ENCODE results near the gene GLCCI1.

DNA sequence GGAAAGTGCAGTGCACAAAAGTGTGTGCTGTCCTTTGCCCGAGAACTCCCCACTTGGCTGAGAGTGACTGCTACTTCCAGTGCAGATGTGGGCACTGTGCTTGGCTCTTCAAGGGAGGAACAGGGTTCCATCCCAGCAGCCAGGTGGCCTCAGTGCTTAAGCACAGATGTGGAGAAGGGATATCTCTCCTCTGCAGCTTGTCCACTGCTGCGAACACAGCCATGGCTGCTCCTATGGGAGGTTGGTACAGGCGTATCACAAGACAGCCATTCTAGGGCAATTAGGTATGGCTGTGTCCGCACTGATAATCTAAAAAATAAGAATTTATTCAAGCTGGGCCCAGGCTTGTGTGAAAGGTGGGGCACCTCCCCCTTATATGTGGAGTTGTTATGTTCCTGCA is 66.6 kb downstream of the GLCCI1 start:
- TF ChIP-seq, protein P1, sequence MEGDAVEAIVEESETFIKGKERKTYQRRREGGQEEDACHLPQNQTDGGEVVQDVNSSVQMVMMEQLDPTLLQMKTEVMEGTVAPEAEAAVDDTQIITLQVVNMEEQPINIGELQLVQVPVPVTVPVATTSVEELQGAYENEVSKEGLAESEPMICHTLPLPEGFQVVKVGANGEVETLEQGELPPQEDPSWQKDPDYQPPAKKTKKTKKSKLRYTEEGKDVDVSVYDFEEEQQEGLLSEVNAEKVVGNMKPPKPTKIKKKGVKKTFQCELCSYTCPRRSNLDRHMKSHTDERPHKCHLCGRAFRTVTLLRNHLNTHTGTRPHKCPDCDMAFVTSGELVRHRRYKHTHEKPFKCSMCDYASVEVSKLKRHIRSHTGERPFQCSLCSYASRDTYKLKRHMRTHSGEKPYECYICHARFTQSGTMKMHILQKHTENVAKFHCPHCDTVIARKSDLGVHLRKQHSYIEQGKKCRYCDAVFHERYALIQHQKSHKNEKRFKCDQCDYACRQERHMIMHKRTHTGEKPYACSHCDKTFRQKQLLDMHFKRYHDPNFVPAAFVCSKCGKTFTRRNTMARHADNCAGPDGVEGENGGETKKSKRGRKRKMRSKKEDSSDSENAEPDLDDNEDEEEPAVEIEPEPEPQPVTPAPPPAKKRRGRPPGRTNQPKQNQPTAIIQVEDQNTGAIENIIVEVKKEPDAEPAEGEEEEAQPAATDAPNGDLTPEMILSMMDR (conservative IDR thresholded peaks at IDR 0.05; ENCODE audit: low read length) = no peak
- TF ChIP-seq EZH2phosphoT487 (IDR thresholded peaks at IDR 0.05; ENCODE audit: borderline replicate concordance) = no peak
